A673 (cell line): ENCODE data around the gene KDM5A. TPM values are rescaled to one million over a fixed set of nuclear protein-coding genes. Genes with fewer than 3 reads are reported as not detected.

Experiments
- BruUV-seq: library from RNA; stranded (reverse); fragments of 400-500 nt; replicated peaks from 2 replicates; lab custom pipeline; 2021; lab: Mats Ljungman, UMichigan
- CTCF ChIA-PET: fragments of 300-600 bp; sonication (Branson Sonifier 250); formaldehyde crosslinking; loops from one replicate; lab custom pipeline; 2022; ENCODE audit warnings: antibody characterized with exemption; lab: Charles Lee
- POLR2A ChIA-PET: fragments of 300-600 bp; sonication (Branson Sonifier 250); formaldehyde crosslinking; loops from one replicate; lab custom pipeline; 2022; ENCODE audit warnings: antibody characterized with exemption; ENCODE audit not compliant: low non-redundant PET; lab: Charles Lee
- DNase-seq: peaks from one replicate; pipeline ENCODE4 v3.0.0-alpha.2; 2015; ENCODE audit warnings: low spot score
- H3K27ac ChIP-seq: fragments of 200-600 bp; sonication (generic); 2 replicates; pipeline ENCODE4 v1.5.1; 2016; ENCODE audit warnings: mixed run types, low read depth, mild to moderate bottlenecking, mixed read lengths, antibody characterized with exemption, low read length; ENCODE audit not compliant: poor library complexity, severe bottlenecking
- H3K27me3 ChIP-seq: fragments of 200-600 bp; sonication (generic); replicated peaks from 2 replicates; pipeline ENCODE4 v1.6.1; 2017; ENCODE audit warnings: mixed run types, low read depth, mild to moderate bottlenecking, mixed read lengths, antibody characterized with exemption, low read length; ENCODE audit not compliant: insufficient read depth, poor library complexity
- H3K36me3 ChIP-seq: fragments of 200-600 bp; sonication (generic); 2 replicates; pipeline ENCODE4 v1.6.1; 2016; ENCODE audit warnings: mixed run types, mild to moderate bottlenecking, mixed read lengths, antibody characterized with exemption, low read length; ENCODE audit not compliant: insufficient read depth, poor library complexity, severe bottlenecking
- H3K4me1 ChIP-seq: fragments of 200-600 bp; sonication (generic); 2 replicates; pipeline ENCODE4 v1.6.1; 2017; ENCODE audit warnings: mixed run types, mild to moderate bottlenecking, mixed read lengths, antibody characterized with exemption, low read length; ENCODE audit not compliant: insufficient read depth, poor library complexity, severe bottlenecking
- H3K4me3 ChIP-seq: fragments of 200-600 bp; sonication (generic); 2 replicates; pipeline ENCODE4 v1.5.1; 2016; ENCODE audit warnings: low read depth, mixed run types, mild to moderate bottlenecking, mixed read lengths, low read length; ENCODE audit not compliant: poor library complexity, severe bottlenecking
- H3K9me3 ChIP-seq: fragments of 200-600 bp; sonication (generic); 2 replicates; pipeline ENCODE4 v1.6.1; 2016; ENCODE audit warnings: mixed run types, low read depth, mild to moderate bottlenecking, mixed read lengths, antibody characterized with exemption, low read length; ENCODE audit not compliant: poor library complexity, severe bottlenecking
- CTCF ChIP-seq: fragments of 300-800, 200-600 bp; sonication (generic); conservative IDR thresholded peaks from 2 replicates; pipeline ENCODE4 v1.5.1; 2017; ENCODE audit warnings: low read depth, mild to moderate bottlenecking, antibody characterized with exemption, low read length, moderate library complexity, mixed read lengths
- EZH2 ChIP-seq: fragments of 200-600 bp; sonication (generic); IDR thresholded peaks from 2 replicates; pipeline ENCODE4 v1.6.1; 2017; ENCODE audit warnings: borderline replicate concordance, low read depth, mild to moderate bottlenecking, mixed read lengths, antibody characterized with exemption, low read length; ENCODE audit not compliant: poor library complexity, severe bottlenecking
- intact Hi-C: fragments of 100-400 bp; cut with micrococcal nuclease; formaldehyde crosslinking; loops from one replicate; pipeline ENCODE4 v1.10.0; 2022; ENCODE audit not compliant: unreplicated experiment
- total RNA-seq: library from RNA; stranded (reverse); gene quantifications from 2 replicates; pipeline ENCODE4 v1.2.3, GENCODE V29; 2021

The KDM5A gene
- total RNA-seq, 1 experiment from 2014 or later = 68.8 TPM

- Histone ChIP-seq H3K9me3 (no peaks in the 10 kb centered on the region), H3K4me1 (no peaks in the 10 kb centered on the region), H3K36me3 (peaks cover 40% of the 10 kb centered on the region), H3K27ac (no peak overlapping the region), H3K4me3 (no peak overlapping the region), H3K27me3 (no peaks in the 10 kb centered on the region)
- ChIA-PET POLR2A (no interaction called here), CTCF (no interaction called here)
- TF ChIP-seq EZH2 (no peak), CTCF (no peak)
- intact Hi-C loops = no loop called here
- no peak for DNase-seq
- BruUV-seq = no TSS peak
These were observed 97.9 kb downstream of the KDM5A start for GRCh38 chr12:291153-291723.

- H3K4me1 ChIP-seq = no peaks in the 10 kb centered on the region
- POLR2A ChIA-PET = no interaction called here
- peaks cover 36% of the 10 kb centered on the region for H3K36me3 ChIP-seq
- no peaks in the 10 kb centered on the region for H3K9me3 ChIP-seq
- DNase-seq = no peak
- H3K27me3 ChIP-seq = no peaks in the 10 kb centered on the region
- no peak overlapping the region for H3K27ac ChIP-seq
- H3K4me3 ChIP-seq = no peak overlapping the region
- intact Hi-C loops = no loop called here
- no TSS peak for BruUV-seq
- TF ChIP-seq CTCF (no peak), EZH2 (no peak)
- CTCF ChIA-PET = no interaction called here
These were observed 100.4 kb downstream of the KDM5A start for GRCh38 chr12:288687-289086.

GRCh38 chr12:286531-287300, 102.4 kb downstream of the KDM5A start:
- DNase-seq = no peak
- Histone ChIP-seq H3K4me3 (no peak overlapping the region), H3K27ac (no peak overlapping the region), H3K4me1 (no peaks in the 10 kb centered on the region), H3K9me3 (no peaks in the 10 kb centered on the region), H3K27me3 (no peaks in the 10 kb centered on the region), H3K36me3 (peaks cover 21% of the 10 kb centered on the region)
- no TSS peak for BruUV-seq
- intact Hi-C loops = no loop called here
- ChIA-PET POLR2A (no interaction called here), CTCF (no interaction called here)
- no peak for TF ChIP-seq CTCF
- no peak for TF ChIP-seq EZH2
